ENCODE results near the gene EPHA7. TPM values are rescaled to one million over a fixed set of nuclear protein-coding genes. Genes with fewer than 3 reads are reported as not detected.

Gene EPHA7
- polyA plus RNA-seq, 1 of the 3 experiments (the other 2 are of a cell fraction): under 0.01 TPM

- H3K4me3 ChIP-seq (ENCODE audit: low read depth in 2 of 2, low read length in 1 of 2): no peak overlapping the region
- H3K79me2 ChIP-seq (ENCODE audit: insufficient read depth): no peaks in the 10 kb centered on the region
- TF ChIP-seq USF2 (IDR thresholded peaks at IDR 0.05; ENCODE audit: borderline replicate concordance, low read depth, low read length) (no peak), ZBTB33 (IDR thresholded peaks at IDR 0.05; ENCODE audit: borderline replicate concordance, low read depth) (no peak), NFIC (IDR thresholded peaks at IDR 0.05; ENCODE audit: borderline replicate concordance) (no peak), MAX (IDR thresholded peaks at IDR 0.05; ENCODE audit: low read depth) (no peak), TEAD4 (IDR thresholded peaks at IDR 0.05; ENCODE audit: borderline replicate concordance, insufficient read depth) (no peak), USF1 (IDR thresholded peaks at IDR 0.05; ENCODE audit: borderline replicate concordance, low read depth) (no peak), RCOR1 (IDR thresholded peaks at IDR 0.05; ENCODE audit: low read length) (no peak), MEF2A (IDR thresholded peaks at IDR 0.05; ENCODE audit: borderline replicate concordance, low read depth) (no peak), ELF1 (IDR thresholded peaks at IDR 0.05) (no peak), JUND (IDR thresholded peaks at IDR 0.05) (no peak), SIN3A (IDR thresholded peaks at IDR 0.05; ENCODE audit: borderline replicate concordance, low read depth, low read length) (no peak), FOXM1 (IDR thresholded peaks at IDR 0.05; ENCODE audit: low read depth) (no peak), MXI1 (IDR thresholded peaks at IDR 0.05; ENCODE audit: low read depth, low read length) (no peak), EZH2phosphoT487 (IDR thresholded peaks at IDR 0.05; ENCODE audit: borderline replicate concordance, low read depth) (no peak), CTCF (IDR thresholded peaks at IDR 0.05) (no peak), REST (IDR thresholded peaks at IDR 0.05; ENCODE audit: low read depth, low read length) (no peak)
- no peaks in the 10 kb centered on the region for H3K4me1 ChIP-seq (ENCODE audit: control insufficient read depth in 1 of 2, insufficient read depth in 2 of 2, low read depth in 1 of 2, low read length in 1 of 2)
- CTCF ChIA-PET: interaction anchor here (1.0 to 2.2 kb wide), 2 partner anchors 9 to 10 kb away, joined by 3 to 7 read pairs; no protein-coding TSS in a partner anchor
- H3K9me2 ChIP-seq: no peaks in the 10 kb centered on the region
- H4K20me1 ChIP-seq (ENCODE audit: insufficient read depth): no peaks in the 10 kb centered on the region
- no peak for DNase-seq
- 31% methylated on average over 2 of the region's 2 CpGs for WGBS (ENCODE audit: low lambda C conversion rate)
- no peaks in the 10 kb centered on the region for H3K27me3 ChIP-seq (ENCODE audit: insufficient read depth)
- no peaks in the 10 kb centered on the region for H3K36me3 ChIP-seq (replicated peaks in 1 of 2; ENCODE audit: control insufficient read depth in 1 of 2, insufficient read depth in 2 of 2, low read length in 1 of 2)
- no peaks in the 10 kb centered on the region for H3K9me3 ChIP-seq
- H3K4me2 ChIP-seq: no peak overlapping the region
- H3K27ac ChIP-seq (ENCODE audit: low read depth in 2 of 2, low read length in 1 of 2): no peak overlapping the region
- no peak overlapping the region for H2AFZ ChIP-seq (ENCODE audit: low read depth)
- POLR2A ChIA-PET: no interaction called here
- no peak overlapping the region for H3K9ac ChIP-seq
- no peaks in the 10 kb centered on the region for H3F3A ChIP-seq (replicated peaks; ENCODE audit: insufficient read depth)
Observed at GRCh38 chr6:93433592-93433991, 14.2 kb upstream of the EPHA7 start.

Data from SK-N-SH (cell line).